Muscle of back (tissue), 11 donors: ENCODE measurements around the gene CDC45. TPM values are rescaled to one million over a fixed set of nuclear protein-coding genes. Genes with fewer than 3 reads are reported as not detected.

Experiments used
- DNase-seq, 3 donors: peaks; one replicate each; pipeline versions ENCODE4 v3.0.0 to v3.0.0-alpha.2; 2013
- polyA plus RNA-seq, 10 donors: library from polyadenylated mRNA; unstranded; fragments of 120-200 nt; gene quantifications; one replicate each; pipeline ENCODE4 v1.2.1, GENCODE V29; 2013; ENCODE audit not compliant: insufficient read length in 10 of 10

The CDC45 gene
- polyA plus RNA-seq, 10 donors, result 6.6 to 12.6 (median 9.6) TPM

- peak; percentile 92 to 96 (median 93) for DNase-seq
These were observed 32.2 kb upstream of the CDC45 start, which contains the start of gene C22orf39 for GRCh38 chr22:19447330-19448075. C22orf39 (minus strand) TSS chr22:19447711; CDS start chr22:19447688, 23 bp downstream.

GRCh38 chr22:19448076-19448607, 31.6 kb upstream of the CDC45 start:
- DNase-seq, result peak; percentile 53 to 86 (median 64)

GRCh38 chr22:19448739-19449421, 30.8 kb upstream of the CDC45 start:
- DNase-seq, result no peak

GRCh38 chr22:19449422-19449767, 30.3 kb upstream of the CDC45 start:
- no peak for DNase-seq

- DNase-seq, result no peak
These were observed 29.2 kb upstream of the CDC45 start for GRCh38 chr22:19450363-19451175.

GRCh38 chr22:19451570-19451969, 28.1 kb upstream of the CDC45 start:
- DNase-seq, result no peak

- DNase-seq, result no peak
These were observed 26.0 kb upstream of the CDC45 start for GRCh38 chr22:19453718-19454117.

- DNase-seq, result no peak
These were observed 25.6 kb upstream of the CDC45 start for GRCh38 chr22:19454156-19454555.

- DNase-seq, result no peak
These were observed 24.7 kb upstream of the CDC45 start for GRCh38 chr22:19455033-19455432.

GRCh38 chr22:19455585-19456370, 23.9 kb upstream of the CDC45 start:
- DNase-seq, result no peak

GRCh38 chr22:19456541-19456940, 23.2 kb upstream of the CDC45 start:
- DNase-seq, result no peak

GRCh38 chr22:19457828-19458428, 21.8 kb upstream of the CDC45 start:
- no peak for DNase-seq

GRCh38 chr22:19460036-19460435, 19.7 kb upstream of the CDC45 start:
- no peak for DNase-seq

- DNase-seq, result no peak
These were observed 18.2 kb upstream of the CDC45 start for GRCh38 chr22:19461506-19461905.

GRCh38 chr22:19463008-19463407, 16.7 kb upstream of the CDC45 start:
- no peak for DNase-seq

- DNase-seq, result no peak
These were observed 15.9 kb upstream of the CDC45 start for GRCh38 chr22:19463491-19464469.

GRCh38 chr22:19464546-19464945, 15.2 kb upstream of the CDC45 start:
- DNase-seq, result no peak

GRCh38 chr22:19464975-19465374, 14.7 kb upstream of the CDC45 start:
- no peak for DNase-seq

- no peak for DNase-seq
These were observed 13.5 kb upstream of the CDC45 start for GRCh38 chr22:19466126-19466716.
